HEK293 (cell line): ENCODE data around the gene MCIDAS.
A peak's percentile ranks its signal among the peaks of the same experiment; 100 is the strongest.

Source experiments
- AEBP2 ChIP-seq: fragments of 450-650 bp; formaldehyde crosslinking; IDR thresholded peaks from 2 replicates; pipeline ENCODE4 v1.5.1; 2016; ENCODE audit warnings: missing biosample characterization, missing genetic modification characterization, borderline replicate concordance
- HIC1 ChIP-seq: fragments of 450-650 bp; formaldehyde crosslinking; IDR thresholded peaks from 2 replicates; pipeline ENCODE4 v1.5.1; 2016; ENCODE audit warnings: missing biosample characterization, missing genetic modification characterization
- IKZF3 ChIP-seq: fragments of 450-650 bp; IDR thresholded peaks from 2 replicates; pipeline ENCODE4 v1.5.0; 2018; ENCODE audit warnings: missing biosample characterization, mild to moderate bottlenecking, missing genetic modification characterization, moderate library complexity
- KLF10 ChIP-seq: fragments of 450-650 bp; IDR thresholded peaks from 2 replicates; pipeline ENCODE4 v1.5.1; 2018; ENCODE audit warnings: missing biosample characterization, mild to moderate bottlenecking, missing genetic modification characterization
- KLF16 ChIP-seq: fragments of 450-650 bp; formaldehyde crosslinking; IDR thresholded peaks from 2 replicates; pipeline ENCODE4 v1.5.1; 2017; ENCODE audit warnings: missing biosample characterization, missing genetic modification characterization
- MZF1 ChIP-seq: fragments of 450-650 bp; formaldehyde crosslinking; IDR thresholded peaks from 2 replicates; pipeline ENCODE4 v1.5.1; 2017; ENCODE audit warnings: missing biosample characterization, missing genetic modification characterization, borderline replicate concordance
- PRDM2 ChIP-seq: fragments of 450-650 bp; formaldehyde crosslinking; IDR thresholded peaks from 2 replicates; pipeline ENCODE4 v1.5.1; 2016; ENCODE audit warnings: missing biosample characterization, missing genetic modification characterization, borderline replicate concordance
- SALL2 ChIP-seq: fragments of 450-650 bp; formaldehyde crosslinking; IDR thresholded peaks from 2 replicates; pipeline ENCODE4 v1.5.0; 2017; ENCODE audit warnings: missing biosample characterization, mild to moderate bottlenecking, missing genetic modification characterization, borderline replicate concordance
- TRIM28 ChIP-seq: IDR thresholded peaks from 2 replicates; pipeline ENCODE4 v1.6.1; 2011; ENCODE audit warnings: low read length, control low read depth, borderline replicate concordance
- ZBTB49 ChIP-seq: fragments of 450-650 bp; formaldehyde crosslinking; IDR thresholded peaks from 2 replicates; pipeline ENCODE4 v1.5.1; 2016; ENCODE audit warnings: missing biosample characterization, missing genetic modification characterization, low read depth
- ZNF121 ChIP-seq: fragments of 450-650 bp; formaldehyde crosslinking; IDR thresholded peaks from 2 replicates; pipeline ENCODE4 v1.5.1; 2016; ENCODE audit warnings: missing biosample characterization, missing genetic modification characterization
- ZNF146 ChIP-seq: fragments of 450-650 bp; formaldehyde crosslinking; IDR thresholded peaks from 2 replicates; pipeline ENCODE4 v1.5.1; 2016; ENCODE audit warnings: missing biosample characterization, missing genetic modification characterization
- ZNF398 ChIP-seq: fragments of 450-650 bp; formaldehyde crosslinking; IDR thresholded peaks from 2 replicates; pipeline ENCODE4 v1.5.1; 2017; ENCODE audit warnings: missing biosample characterization, missing genetic modification characterization
- ZNF423 ChIP-seq: fragments of 450-650 bp; formaldehyde crosslinking; IDR thresholded peaks from 2 replicates; pipeline ENCODE4 v1.5.1; 2016; ENCODE audit warnings: missing biosample characterization, missing genetic modification characterization
- ZNF488 ChIP-seq: fragments of 450-650 bp; formaldehyde crosslinking; IDR thresholded peaks from 2 replicates; pipeline ENCODE4 v1.5.1; 2016; ENCODE audit warnings: missing biosample characterization, missing genetic modification characterization
- ZNF501 ChIP-seq: fragments of 450-650 bp; formaldehyde crosslinking; IDR thresholded peaks from 2 replicates; pipeline ENCODE4 v1.5.1; 2016; ENCODE audit warnings: missing biosample characterization, missing genetic modification characterization
- ZNF558 ChIP-seq: fragments of 450-650 bp; formaldehyde crosslinking; IDR thresholded peaks from 2 replicates; pipeline ENCODE4 v1.5.1; 2016; ENCODE audit warnings: missing biosample characterization, missing genetic modification characterization
- ZNF645 ChIP-seq: fragments of 450-650 bp; formaldehyde crosslinking; IDR thresholded peaks from 2 replicates; pipeline ENCODE4; 2016; ENCODE audit warnings: missing biosample characterization, missing genetic modification characterization
- ZSCAN23 ChIP-seq: fragments of 450-650 bp; formaldehyde crosslinking; IDR thresholded peaks from 2 replicates; pipeline ENCODE4 v1.5.1; 2016; ENCODE audit warnings: missing biosample characterization, missing genetic modification characterization
- ZSCAN30 ChIP-seq: fragments of 450-650 bp; IDR thresholded peaks from 2 replicates; pipeline ENCODE4 v1.5.1; 2018; ENCODE audit warnings: missing biosample characterization, mild to moderate bottlenecking, missing genetic modification characterization, moderate library complexity
- ZSCAN4 ChIP-seq: fragments of 450-650 bp; formaldehyde crosslinking; IDR thresholded peaks from 2 replicates; pipeline ENCODE4 v1.5.1; 2017; ENCODE audit warnings: missing biosample characterization, missing genetic modification characterization

The MCIDAS gene

GRCh38 chr5:55232271-55232984 lies 5.3 kb upstream of the MCIDAS start (continued):
- TF ChIP-seq ZSCAN4 (no peak), ZBTB49 (tag by site-specific recombination) (no peak), KLF16 (tag by site-specific recombination) (no peak), ZNF488 (tag by site-specific recombination) (no peak), HIC1 (no peak; the same call in 1 of the 2 replicates), ZNF121 (tag by site-specific recombination) (no peak; the same call in 1 of the 2 replicates), ZNF645 (no peak), ZNF423 (tag by site-specific recombination) (no peak), MZF1 (tag by site-specific recombination) (no peak), ZNF501 (peak; percentile 46; the same call in 1 of the 2 replicates), ZNF558 (tag by site-specific recombination) (no peak), ZNF398 (no peak), PRDM2 (no peak), AEBP2 (tag by site-specific recombination) (no peak), ZSCAN30 (no peak), TRIM28 (no peak), IKZF3 (tag by site-specific recombination) (peak; percentile 53), SALL2 (tag by site-specific recombination) (no peak), ZNF146 (no peak), ZSCAN23 (tag by site-specific recombination) (no peak), KLF10 (tag by site-specific recombination) (0 out of 2 replicates have a peak, but pooled peaks have one; percentile 10)
